Activated CD4-positive, alpha-beta memory T cell treated with anti-CD3 and anti-CD28 coated beads for 36 hours (primary cell): Measurements from ENCODE around the gene KLF17. TPM values are rescaled to one million over a fixed set of nuclear protein-coding genes. Genes with fewer than 3 reads are reported as not detected.

Source experiments
- CTCF ChIA-PET: fragments of 350-600 bp; sonication (Branson Sonifier 250); formaldehyde crosslinking; loops from one replicate; lab custom pipeline; 2021; ENCODE audit warnings: antibody characterized with exemption, inconsistent platforms; lab: Charles Lee
- POLR2A ChIA-PET: fragments of 350-600 bp; sonication (Branson Sonifier 250); formaldehyde crosslinking; loops from one replicate; lab custom pipeline; 2021; ENCODE audit warnings: antibody characterized with exemption; lab: Charles Lee
- DNase-seq: peaks from one replicate; pipeline ENCODE4 v3.0.0-alpha.2; 2020
- H3K27ac Mint-ChIP-seq: one replicate; pipeline ENCODE4 v1.8.0; 2021; ENCODE audit warnings: mixed read lengths
- H3K27me3 Mint-ChIP-seq: one replicate; pipeline ENCODE4 v1.8.0; 2021; ENCODE audit warnings: mixed read lengths
- H3K36me3 Mint-ChIP-seq: one replicate; pipeline ENCODE4 v1.8.0; 2021; ENCODE audit warnings: mixed read lengths
- H3K4me1 Mint-ChIP-seq: one replicate; pipeline ENCODE4 v1.8.0; 2021; ENCODE audit warnings: low read depth, mixed read lengths
- H3K4me3 Mint-ChIP-seq: one replicate; pipeline ENCODE4 v1.8.0; 2021; ENCODE audit warnings: mild to moderate bottlenecking, mixed read lengths
- H3K9me3 Mint-ChIP-seq: one replicate; pipeline ENCODE4 v1.8.0; 2021; ENCODE audit warnings: mixed read lengths
- intact Hi-C: fragments of 100-400 bp; cut with micrococcal nuclease; formaldehyde crosslinking; loops from one replicate; pipeline ENCODE4 v1.15.1; 2023
- total RNA-seq, 2 experiments: library from RNA; stranded (reverse); gene quantifications; one replicate each; pipeline ENCODE4 v1.2.3, GENCODE V29; 2021

KLF17 gene
- total RNA-seq, 2 experiments from 2014 or later, result not detected

DNA sequence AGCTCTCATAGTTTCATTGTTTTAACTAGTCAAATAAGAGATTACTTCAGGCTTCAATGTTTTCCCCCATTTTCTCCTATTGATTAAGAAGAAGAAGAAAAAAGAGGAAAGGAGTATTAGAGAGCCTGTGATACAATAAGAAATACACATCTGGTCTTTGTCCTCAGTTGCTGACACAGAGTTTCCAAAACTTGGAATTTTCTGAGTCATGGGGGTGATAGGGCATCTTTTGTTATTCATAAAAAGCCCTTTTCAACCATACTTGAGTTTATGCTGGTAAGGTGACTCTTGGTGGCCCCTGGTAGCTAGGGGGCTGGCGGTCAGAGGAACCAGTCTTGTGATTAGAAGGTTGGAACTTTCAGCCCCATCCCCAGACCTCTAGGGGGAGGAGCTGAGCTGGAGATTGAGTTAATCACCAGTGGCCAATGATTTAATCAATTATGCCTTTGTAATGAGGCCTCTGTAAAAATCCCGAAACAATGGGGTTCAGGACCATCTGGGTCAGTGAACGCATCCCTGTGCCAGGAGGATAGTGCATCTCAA lies 51.7 kb downstream of the KLF17 start:
- Mint-ChIP-seq H3K4me3 (no peak overlapping the region), H3K9me3 (peaks cover 19% of the 10 kb centered on the region), H3K27me3 (peaks cover 12% of the 10 kb centered on the region), H3K27ac (no peak overlapping the region), H3K36me3 (peaks cover 2% of the 10 kb centered on the region), H3K4me1 (no peaks in the 10 kb centered on the region)
- CTCF ChIA-PET, result interaction anchor here (1.2 kb wide), 1 partner anchor 47 kb away, joined by 4 read pairs; no protein-coding TSS in a partner anchor
- intact Hi-C loops, result no loop called here
- POLR2A ChIA-PET, result no interaction called here
- DNase-seq, result no peak

DNA sequence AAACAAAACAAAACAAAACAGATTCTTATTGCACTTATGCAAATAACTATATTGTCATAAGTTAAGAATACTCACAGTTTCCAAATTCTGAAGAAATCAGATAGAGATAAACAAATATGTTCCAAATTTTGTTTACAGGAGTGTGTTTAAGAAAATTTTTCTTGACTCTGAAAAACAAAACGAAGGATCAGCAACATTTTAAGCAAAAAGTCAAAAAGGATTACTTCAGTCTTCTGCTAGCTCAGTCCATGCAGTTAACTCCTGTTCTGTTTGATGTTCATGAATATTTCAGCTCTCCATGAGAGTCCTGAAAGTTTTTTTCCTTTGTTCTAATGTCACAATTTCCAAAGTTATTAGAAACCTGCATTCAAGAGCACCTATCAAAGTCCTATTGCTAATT lies 56.0 kb downstream of the KLF17 start:
- H3K4me1 Mint-ChIP-seq, result no peaks in the 10 kb centered on the region
- H3K36me3 Mint-ChIP-seq, result peaks cover 2% of the 10 kb centered on the region
- peaks cover 7% of the 10 kb centered on the region for H3K27me3 Mint-ChIP-seq
- no peak for DNase-seq
- ChIA-PET POLR2A (no interaction called here), CTCF (interaction anchor here (1.2 kb wide), 1 partner anchor 21 kb away, joined by 4 read pairs; no protein-coding TSS in a partner anchor)
- no peak overlapping the region for H3K27ac Mint-ChIP-seq
- H3K4me3 Mint-ChIP-seq, result no peak overlapping the region
- H3K9me3 Mint-ChIP-seq, result peaks cover 9% of the 10 kb centered on the region
- intact Hi-C loops, result no loop called here

Other genes with a start within 250 kb of the KLF17 start
- gene ARTN, start 185.0 kb upstream of the KLF17 start, total RNA-seq, result not detected
- gene IPO13, start 171.9 kb upstream of the KLF17 start, total RNA-seq, result 10 to 100 TPM; 13.3 TPM
- 10 to 100 TPM; 24.8 to 26.9 TPM for gene DPH2, start 148.8 kb upstream of the KLF17 start, total RNA-seq
- 10 to 100 TPM; 84.8 to 85.1 TPM for gene ATP6V0B, start 143.9 kb upstream of the KLF17 start, total RNA-seq
- 10 to 100 TPM; 26.1 TPM for gene B4GALT2, start 139.6 kb upstream of the KLF17 start, total RNA-seq
- gene CCDC24, start 127.2 kb upstream of the KLF17 start, total RNA-seq, result 1 to 10 TPM; 2.7 to 2.8 TPM
- gene SLC6A9, start 87.4 kb upstream of the KLF17 start, total RNA-seq, result 1 to 10 TPM; 7.4 to 7.9 TPM
- gene KLF18, start 22.8 kb downstream of the KLF17 start, total RNA-seq, result not detected
- 10 to 100 TPM; 31.1 to 32.8 TPM for gene DMAP1, start 94.7 kb downstream of the KLF17 start, total RNA-seq
- gene ERI3, start 236.4 kb downstream of the KLF17 start, total RNA-seq, result 10 to 100 TPM; 35.7 to 37.0 TPM